Cortex of kidney (tissue), 1 donor: Measurements from ENCODE around the gene ELL.

Experiments used
- DNase-seq: peaks from one replicate; lab custom pipeline; 2025; lab: John Stamatoyannopoulos, UW

The ELL gene

DNA sequence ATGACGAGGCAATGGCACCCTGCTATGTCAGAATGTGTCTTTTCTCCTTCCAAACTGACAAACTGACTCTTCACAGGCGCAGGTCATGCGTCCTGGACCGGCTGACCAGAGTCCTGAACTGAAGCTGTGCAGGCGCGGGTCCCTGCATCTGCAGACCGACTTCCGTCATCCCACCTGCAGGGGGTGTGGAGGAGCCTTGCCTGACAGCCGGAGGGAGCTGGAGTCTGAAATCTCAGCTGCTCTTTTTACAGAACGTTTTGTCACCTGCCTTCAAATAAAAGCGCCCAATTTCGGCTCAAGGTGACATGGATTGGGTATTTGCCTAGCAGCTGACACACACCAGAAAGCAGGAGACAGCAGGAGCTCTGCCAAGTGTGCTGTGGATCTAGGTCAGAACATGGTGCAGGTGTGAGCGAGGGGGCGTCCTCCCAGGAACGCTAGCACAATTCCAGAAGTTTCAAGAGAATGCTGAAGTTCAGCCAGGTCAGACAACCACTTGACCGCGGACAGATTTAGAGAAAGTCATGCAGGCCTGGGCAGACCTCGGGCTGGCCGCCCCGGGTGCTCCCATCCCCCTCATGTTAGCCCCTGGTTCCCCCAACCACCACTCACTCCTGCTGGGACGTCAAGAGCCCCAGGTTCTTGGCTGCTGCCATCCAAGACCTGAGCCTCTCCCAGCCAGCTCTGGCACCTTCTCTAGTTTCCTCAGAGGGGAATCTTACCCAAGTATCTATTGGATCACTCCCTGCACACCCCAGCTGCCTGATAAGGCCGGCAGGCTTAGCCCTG is 32.8 kb downstream of the ELL start:
- no peak for DNase-seq

- no peak for DNase-seq
These were observed 33.5 kb downstream of the ELL start for GRCh38 chr19:18488403-18488723.

- DNase-seq: no peak
These were observed 34.1 kb downstream of the ELL start for GRCh38 chr19:18487576-18488402.

DNA sequence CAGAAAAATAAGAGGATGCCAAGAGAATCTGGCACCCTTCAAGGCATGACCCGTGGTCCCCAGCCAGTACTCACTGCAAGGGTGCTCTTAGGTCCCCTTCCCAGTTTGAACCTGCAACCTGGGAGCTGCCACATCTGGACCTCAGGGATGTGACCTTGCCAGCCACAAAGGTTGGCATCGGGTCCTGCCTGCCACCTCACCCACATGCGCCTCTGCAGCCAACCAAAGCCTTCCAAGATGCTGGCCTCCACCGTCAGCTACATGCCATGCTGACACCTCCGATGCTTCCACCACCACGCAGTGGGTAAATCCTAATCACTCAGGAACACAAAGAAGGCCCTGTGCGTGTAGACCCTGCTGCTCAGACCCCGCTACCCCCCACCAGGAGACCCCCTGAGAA is 35.1 kb downstream of the ELL start:
- DNase-seq: no peak

GRCh38 chr19:18484992-18485391 is 36.9 kb downstream of the ELL start:
- no peak for DNase-seq

DNA sequence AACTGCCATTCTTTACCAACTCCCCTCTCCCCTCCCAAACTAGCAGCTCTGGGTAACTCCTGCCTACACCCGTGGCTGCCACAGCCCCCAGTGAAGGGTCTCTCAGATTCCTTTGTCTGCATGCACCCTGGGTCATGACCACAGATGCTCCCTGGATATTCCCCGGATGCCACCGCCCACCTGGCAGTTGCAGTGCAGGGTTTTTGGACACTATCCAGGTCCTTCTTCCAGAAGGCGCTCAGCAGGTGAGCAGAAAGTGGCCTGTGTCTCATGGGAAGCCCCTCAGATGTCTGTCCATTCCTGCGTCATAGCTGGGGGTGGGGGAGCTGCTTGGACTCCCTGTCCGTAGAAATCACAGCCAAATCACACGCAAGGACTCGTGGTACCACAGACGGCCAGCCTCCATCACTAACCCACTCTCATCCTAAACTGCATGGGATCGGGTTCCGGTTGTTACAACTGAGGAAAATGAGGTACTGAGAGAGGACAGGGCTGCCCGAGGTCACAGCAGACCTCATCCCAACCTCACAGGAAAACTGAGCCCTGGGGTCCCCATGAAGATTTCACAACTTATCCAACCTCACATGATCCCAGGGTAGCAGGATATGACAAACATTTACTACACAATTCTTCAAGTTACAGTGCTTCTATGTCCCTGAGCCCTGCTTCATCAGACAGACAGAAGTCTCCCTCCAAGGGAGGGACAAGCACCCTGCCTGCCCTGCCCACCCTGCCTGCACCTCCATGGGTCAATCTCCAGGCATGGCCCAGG is 38.6 kb downstream of the ELL start:
- no peak for DNase-seq

GRCh38 chr19:18481505-18482222 is 40.2 kb downstream of the ELL start:
- no peak for DNase-seq

DNA sequence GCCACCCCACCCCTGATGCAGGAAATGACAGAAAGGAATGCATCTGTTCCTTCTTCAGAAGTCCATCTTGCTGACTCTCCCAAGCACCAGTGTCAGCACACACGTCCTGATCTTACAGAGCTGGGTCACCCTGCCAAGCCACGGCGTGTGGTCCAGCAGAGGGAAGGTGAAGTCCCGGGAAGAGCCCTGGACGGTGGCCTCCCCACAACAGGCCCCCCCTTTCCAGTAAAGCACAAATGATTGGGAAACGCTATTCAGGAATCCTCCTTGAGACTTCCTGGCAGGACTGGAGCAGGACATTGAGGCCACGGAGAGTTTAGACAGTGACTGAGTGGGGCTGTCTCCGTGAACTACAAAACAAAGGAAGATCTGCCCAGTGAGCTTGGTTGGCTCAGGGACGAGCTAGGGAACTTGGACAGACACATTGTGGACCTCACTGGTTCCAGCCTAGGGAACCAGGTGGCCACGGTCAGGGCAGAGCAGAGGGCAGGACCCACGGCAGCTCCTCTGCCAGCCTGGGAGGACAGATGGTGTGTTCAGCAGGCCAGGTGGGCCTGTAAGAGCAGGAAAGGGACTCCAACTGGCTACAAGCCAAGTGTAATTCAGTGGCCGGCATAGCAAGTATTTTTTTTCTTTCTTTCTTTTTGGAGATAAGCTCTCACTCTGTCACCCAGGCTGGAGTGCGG is 41.7 kb downstream of the ELL start:
- no peak for DNase-seq

- no peak for DNase-seq
These were observed 43.1 kb downstream of the ELL start for GRCh38 chr19:18478545-18479311.

GRCh38 chr19:18477974-18478373 is 43.9 kb downstream of the ELL start:
- no peak for DNase-seq

DNA sequence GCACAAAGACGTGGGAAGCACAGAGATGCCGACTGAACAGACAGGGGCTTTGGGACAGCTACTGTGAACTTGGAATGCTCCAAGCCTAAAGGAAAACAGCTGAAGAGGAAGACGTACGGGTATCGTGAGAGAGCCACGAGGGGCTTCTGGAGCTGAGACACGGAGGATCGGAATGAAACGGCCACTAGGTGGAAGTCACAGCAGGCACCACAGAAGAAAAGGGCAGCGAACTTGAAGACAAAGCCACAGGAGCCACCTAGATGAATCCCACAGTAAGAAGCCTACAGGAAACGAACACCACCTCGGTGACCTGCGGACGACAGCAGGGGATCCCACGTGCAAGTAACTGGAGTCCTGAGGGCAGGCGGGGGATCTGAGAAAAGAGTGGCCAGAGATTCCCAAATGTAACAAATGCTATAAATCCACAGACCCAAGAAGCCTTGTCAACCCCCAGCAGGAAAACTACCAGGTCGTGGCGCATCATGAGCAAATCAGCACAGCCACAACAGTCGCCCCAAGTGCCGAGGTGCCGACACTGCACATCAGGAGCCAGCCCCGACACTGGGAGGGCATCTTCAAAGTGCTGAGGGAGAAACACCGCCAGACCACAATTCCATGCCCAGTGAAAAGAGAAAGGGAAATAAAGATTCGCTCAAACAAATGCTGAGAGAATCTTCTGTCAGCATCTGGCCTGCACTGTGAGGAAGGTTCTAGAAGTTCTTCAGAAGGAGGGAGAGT is 44.7 kb downstream of the ELL start:
- no peak for DNase-seq

- no peak for DNase-seq
These were observed 45.3 kb downstream of the ELL start for GRCh38 chr19:18476507-18477041.

GRCh38 chr19:18475762-18476331 is 46.0 kb downstream of the ELL start:
- no peak for DNase-seq

- DNase-seq: no peak
These were observed 46.8 kb downstream of the ELL start for GRCh38 chr19:18475004-18475453.

- no peak for DNase-seq
These were observed 47.4 kb downstream of the ELL start for GRCh38 chr19:18474366-18474887.

DNA sequence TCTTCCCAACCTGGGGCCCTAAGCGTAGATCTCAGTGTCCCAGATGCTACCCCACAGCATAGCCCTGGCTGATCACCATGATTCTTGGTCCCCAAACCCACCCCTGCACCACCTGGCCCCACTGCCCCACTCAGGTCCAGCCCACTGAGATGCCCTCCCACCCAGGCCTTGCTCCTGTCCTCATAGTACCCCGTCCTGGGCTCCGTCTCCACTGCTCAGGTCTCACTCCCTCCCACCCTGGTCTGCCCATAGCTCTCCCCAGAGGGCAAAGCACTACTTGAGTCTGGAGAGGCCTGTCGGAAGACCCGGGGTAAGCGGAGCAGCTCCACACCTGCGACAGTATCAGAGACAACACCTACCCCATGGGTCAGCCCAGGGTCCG is 48.2 kb downstream of the ELL start:
- no peak for DNase-seq

- no peak for DNase-seq
These were observed 48.7 kb downstream of the ELL start for GRCh38 chr19:18473003-18473705.

DNA sequence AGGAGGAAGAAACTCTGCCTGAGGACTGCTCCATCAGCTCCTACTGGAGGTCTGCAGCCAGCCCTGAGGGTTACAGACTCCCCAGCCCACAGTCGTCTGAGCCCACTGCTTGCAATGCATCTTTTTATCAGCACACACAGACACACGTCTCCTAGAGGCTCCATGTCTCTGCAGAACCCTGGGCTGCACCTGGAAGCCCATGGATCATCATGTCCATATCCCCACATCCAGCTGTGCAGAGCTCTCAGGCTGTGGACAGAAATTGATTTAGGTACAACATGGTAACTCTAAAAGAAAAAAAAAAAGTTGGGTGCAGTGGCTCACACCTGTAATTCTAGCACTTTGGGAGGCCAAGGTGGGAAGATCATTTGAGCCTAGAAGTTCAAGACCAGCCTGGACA is 51.1 kb downstream of the ELL start:
- no peak for DNase-seq
